Measurements from ENCODE around the gene BEST1. TPM values are rescaled to one million over a fixed set of nuclear protein-coding genes. Genes with fewer than 3 reads are reported as not detected.

Gene BEST1
- total RNA-seq, 5 donors from 2014 or later (not counting 1 experiment from before 2014, with no cell fraction given), result 0.07 to 0.23 (median 0.13) TPM; not detected in 2

DNA sequence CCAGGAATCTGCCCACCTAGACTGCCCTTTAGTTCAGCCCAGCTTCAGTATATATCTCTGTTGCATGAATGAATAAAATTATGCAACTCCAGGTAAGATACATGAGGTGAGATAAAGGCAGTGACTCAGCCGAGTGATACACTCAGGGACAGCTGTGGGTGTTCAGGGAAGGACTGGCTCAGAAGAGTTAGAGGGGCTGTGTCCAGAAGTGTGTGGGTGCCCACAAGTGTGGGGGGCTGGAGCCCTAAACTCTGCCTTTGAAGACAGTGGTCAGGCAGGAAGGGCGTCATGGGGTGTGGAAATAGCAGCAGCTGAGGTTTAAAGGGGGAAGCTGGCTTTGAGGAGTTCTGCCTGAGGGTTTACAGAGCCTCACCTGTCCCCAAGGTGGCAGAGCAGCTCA, 9.0 kb downstream of the BEST1 start:
- Histone ChIP-seq H3K27ac (ENCODE audit: low read length) (no peak overlapping the region), H3K4me1 (ENCODE audit: control insufficient read depth in 1 of 2, extremely low read depth in 1 of 2, insufficient read depth in 2 of 2, low read length in 2 of 2) (peaks cover 13 to 31% of the 10 kb centered on the region in 2 experiments), H3K36me3 (ENCODE audit: control insufficient read depth in 2 of 2, extremely low read depth in 1 of 2, insufficient read depth in 1 of 2, low read length in 1 of 2) (peaks cover 6 to 8% of the 10 kb centered on the region in 2 donors), H3K4me3 (ENCODE audit: control insufficient read depth in 1 of 2, extremely low read depth in 1 of 2, low read length in 1 of 2) (no peak overlapping the region), H3K27me3 (replicated peaks in 1 of 2; ENCODE audit: control insufficient read depth in 2 of 2, extremely low read depth in 1 of 2, insufficient read depth in 2 of 2, low read length in 1 of 2) (peaks cover 0 to 27% of the 10 kb centered on the region in 2 experiments), H3K9me3 (no peaks in the 10 kb centered on the region)
- ATAC-seq (replicated peaks in 1 of 4) (no peak), DNase-seq (peak in 1 of 35 experiments; percentile 10)
- 58% methylated on average over 2 of the region's 2 CpGs for WGBS (ENCODE audit: insufficient coverage)
- peak overlapping the region in 1 of 2 donors; percentile 80 for H3K27ac Mint-ChIP-seq
- peak overlapping the region in 1 of 3 donors; percentile 37 for H3K4me3 Mint-ChIP-seq
- POLR2A ChIA-PET, result no interaction called here
- peaks cover 12% of the 10 kb centered on the region for H3K36me3 Mint-ChIP-seq
- peaks cover 25 to 30% (median 27%) of the 10 kb centered on the region in 3 donors for H3K4me1 Mint-ChIP-seq
- CTCF ChIA-PET, result interaction anchor here (0.6 to 1.2 kb wide), 2 partner anchors 10 to 128 kb away, joined by 3 to 4 read pairs; no protein-coding TSS in a partner anchor
- H3K9me3 Mint-ChIP-seq, result no peaks in the 10 kb centered on the region
- peaks cover 5 to 20% of the 10 kb centered on the region in 2 donors for H3K27me3 Mint-ChIP-seq

DNA sequence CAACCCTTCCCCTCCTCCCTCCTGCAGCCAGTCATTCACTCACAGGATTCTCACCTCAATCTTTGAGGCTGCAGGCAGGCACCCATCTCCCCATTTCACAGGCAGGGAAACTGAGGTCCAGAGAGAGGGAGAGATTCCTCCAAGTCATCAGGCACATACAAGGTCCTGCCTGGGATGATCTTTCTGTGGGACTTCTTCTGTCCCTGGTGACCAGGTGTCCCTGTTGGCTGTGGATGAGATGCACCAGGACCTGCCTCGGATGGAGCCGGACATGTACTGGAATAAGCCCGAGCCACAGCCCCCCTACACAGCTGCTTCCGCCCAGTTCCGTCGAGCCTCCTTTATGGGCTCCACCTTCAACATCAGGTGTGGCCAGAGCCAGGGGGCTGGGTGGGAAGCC, 9.5 kb downstream of the BEST1 start:
- H3K27me3 Mint-ChIP-seq, result peaks cover 5 to 14% of the 10 kb centered on the region in 2 donors
- H3K36me3 Mint-ChIP-seq, result peaks cover 17% of the 10 kb centered on the region
- ATAC-seq (replicated peaks in 1 of 4) (no peak), DNase-seq (peak in 1 of 35 experiments; percentile 12)
- Histone ChIP-seq H3K27ac (ENCODE audit: low read length) (no peak overlapping the region), H3K4me3 (ENCODE audit: control insufficient read depth in 1 of 2, extremely low read depth in 1 of 2, low read length in 1 of 2) (no peak overlapping the region), H3K36me3 (ENCODE audit: control insufficient read depth in 2 of 2, extremely low read depth in 1 of 2, insufficient read depth in 1 of 2, low read length in 1 of 2) (peaks cover 8 to 11% of the 10 kb centered on the region in 2 donors), H3K9me3 (no peaks in the 10 kb centered on the region), H3K27me3 (replicated peaks in 1 of 2; ENCODE audit: control insufficient read depth in 2 of 2, extremely low read depth in 1 of 2, insufficient read depth in 2 of 2, low read length in 1 of 2) (peaks cover 0 to 22% of the 10 kb centered on the region in 2 experiments), H3K4me1 (ENCODE audit: control insufficient read depth in 1 of 2, extremely low read depth in 1 of 2, insufficient read depth in 2 of 2, low read length in 2 of 2) (peaks cover 15 to 31% of the 10 kb centered on the region in 2 experiments)
- no CpG with 5 or more reads among the region's 6 CpGs for WGBS (ENCODE audit: insufficient coverage)
- peaks cover 31 to 36% (median 33%) of the 10 kb centered on the region in 3 donors for H3K4me1 Mint-ChIP-seq
- ChIA-PET CTCF (interaction anchor here in 1 of 2 donors (1.2 kb wide), 1 partner anchor 10 kb away, joined by 4 read pairs; no protein-coding TSS in a partner anchor), POLR2A (no interaction called here)
- H3K27ac Mint-ChIP-seq, result no peak overlapping the region
- peak overlapping the region in 1 of 3 donors; percentile 51 for H3K4me3 Mint-ChIP-seq
- no peaks in the 10 kb centered on the region for H3K9me3 Mint-ChIP-seq

DNA sequence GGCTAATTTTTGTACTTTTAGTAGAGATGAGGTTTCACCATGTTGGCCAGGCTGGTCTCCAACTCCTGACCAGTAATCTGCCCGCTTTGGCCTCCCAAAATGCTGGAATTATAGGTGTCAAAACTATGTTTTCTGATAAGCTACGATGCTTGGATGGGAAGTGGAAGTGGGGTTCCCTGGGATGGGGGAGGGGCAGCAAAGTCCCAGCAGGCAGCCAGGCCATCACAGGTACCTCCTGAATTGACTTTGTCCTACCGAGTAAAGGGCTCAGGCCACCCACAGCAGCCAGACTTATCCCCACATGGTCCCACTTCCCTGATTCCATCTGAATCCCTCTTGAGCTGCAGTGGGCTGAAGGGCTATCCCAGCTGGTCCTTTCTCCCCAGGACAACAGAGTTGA, 10.4 kb downstream of the BEST1 start:
- Histone ChIP-seq H3K4me1 (ENCODE audit: control insufficient read depth in 1 of 2, extremely low read depth in 1 of 2, insufficient read depth in 2 of 2, low read length in 2 of 2) (peaks cover 20 to 30% of the 10 kb centered on the region in 2 experiments), H3K36me3 (ENCODE audit: control insufficient read depth in 2 of 2, extremely low read depth in 1 of 2, insufficient read depth in 1 of 2, low read length in 1 of 2) (peaks cover 8 to 18% of the 10 kb centered on the region in 2 donors), H3K27ac (ENCODE audit: low read length) (no peak overlapping the region), H3K27me3 (replicated peaks in 1 of 2; ENCODE audit: control insufficient read depth in 2 of 2, extremely low read depth in 1 of 2, insufficient read depth in 2 of 2, low read length in 1 of 2) (peaks cover 0 to 14% of the 10 kb centered on the region in 2 experiments), H3K9me3 (no peaks in the 10 kb centered on the region), H3K4me3 (ENCODE audit: control insufficient read depth in 1 of 2, extremely low read depth in 1 of 2, low read length in 1 of 2) (no peak overlapping the region)
- Mint-ChIP-seq H3K4me1 (peaks cover 39 to 41% (median 41%) of the 10 kb centered on the region in 3 donors), H3K27me3 (peaks cover 0 to 8% of the 10 kb centered on the region in 2 donors), H3K36me3 (peaks cover 26% of the 10 kb centered on the region), H3K9me3 (no peaks in the 10 kb centered on the region), H3K4me3 (peak overlapping the region in 1 of 3 donors; percentile 51), H3K27ac (no peak overlapping the region)
- ChIA-PET POLR2A (no interaction called here), CTCF (interaction anchor here in 1 of 2 donors (1.2 kb wide), 1 partner anchor 11 kb away, joined by 4 read pairs; no protein-coding TSS in a partner anchor)
- DNase-seq (peak in 1 of 35 experiments; percentile 5), ATAC-seq (replicated peaks in 1 of 4) (no peak)
- WGBS (ENCODE audit: insufficient coverage), result 81% methylated on average over 2 of the region's 3 CpGs

DNA sequence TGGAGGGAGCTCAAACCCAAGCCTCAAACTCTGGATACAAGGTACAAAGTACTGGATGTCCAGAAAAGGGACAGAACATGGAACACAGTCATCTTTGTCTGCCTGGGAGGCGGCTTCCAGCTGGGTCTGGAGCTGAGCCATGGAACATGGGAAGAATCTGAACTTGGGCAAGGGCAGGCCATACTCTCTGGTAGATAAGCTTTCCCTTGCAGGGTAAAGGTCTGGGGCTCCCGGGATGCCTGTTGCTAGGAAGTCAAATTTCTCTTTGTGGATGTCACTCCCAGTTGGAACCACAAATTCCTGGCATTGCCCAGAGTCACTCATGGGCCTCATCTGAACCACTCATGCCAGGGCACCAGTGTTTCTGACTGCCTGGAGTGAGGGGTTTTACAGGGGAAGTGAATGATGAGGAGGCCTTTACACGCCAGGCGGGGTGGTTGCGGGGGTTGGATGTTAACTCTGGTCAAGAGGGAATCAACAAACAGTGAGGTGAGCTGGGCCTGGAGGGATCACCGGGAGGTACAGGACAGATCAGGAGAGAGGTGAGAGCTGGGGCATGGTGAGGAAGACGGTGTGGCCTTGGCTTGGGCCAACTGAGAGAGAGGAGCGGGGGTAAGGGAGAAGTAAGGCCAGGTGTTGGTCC, 11.5 kb downstream of the BEST1 start:
- H3K36me3 Mint-ChIP-seq, result peaks cover 31% of the 10 kb centered on the region
- no peak overlapping the region for H3K27ac ChIP-seq (ENCODE audit: low read length)
- peak in 1 of 35 experiments; percentile 2 for DNase-seq
- H3K4me3 ChIP-seq (ENCODE audit: control insufficient read depth in 1 of 2, extremely low read depth in 1 of 2, low read length in 1 of 2), result no peak overlapping the region
- CTCF ChIA-PET, result no interaction called here
- H3K4me1 Mint-ChIP-seq, result peaks cover 43 to 48% (median 45%) of the 10 kb centered on the region in 3 donors
- H3K4me1 ChIP-seq (ENCODE audit: control insufficient read depth in 1 of 2, extremely low read depth in 1 of 2, insufficient read depth in 2 of 2, low read length in 2 of 2), result peaks cover 24 to 29% of the 10 kb centered on the region in 2 experiments
- POLR2A ChIA-PET, result interaction anchor here (0.6 to 1.3 kb wide), 2 partner anchors 10 to 11 kb away, joined by 3 to 7 read pairs; no protein-coding TSS in a partner anchor
- H3K36me3 ChIP-seq (ENCODE audit: control insufficient read depth in 2 of 2, extremely low read depth in 1 of 2, insufficient read depth in 1 of 2, low read length in 1 of 2), result peaks cover 8 to 19% of the 10 kb centered on the region in 2 donors
- H3K4me3 Mint-ChIP-seq, result peak overlapping the region in 1 of 3 donors; percentile 51
- peak overlapping the region; percentile 1 to 29 for H3K27ac Mint-ChIP-seq
- ATAC-seq (replicated peaks in 1 of 4), result no peak
- H3K27me3 Mint-ChIP-seq, result no peaks in the 10 kb centered on the region
- H3K27me3 ChIP-seq (replicated peaks in 1 of 2; ENCODE audit: control insufficient read depth in 2 of 2, extremely low read depth in 1 of 2, insufficient read depth in 2 of 2, low read length in 1 of 2), result peaks cover 0 to 2% of the 10 kb centered on the region in 2 experiments
- 96% methylated on average over 7 of the region's 8 CpGs for WGBS (ENCODE audit: insufficient coverage)
- H3K9me3 ChIP-seq, result no peaks in the 10 kb centered on the region
- H3K9me3 Mint-ChIP-seq, result no peaks in the 10 kb centered on the region

DNA sequence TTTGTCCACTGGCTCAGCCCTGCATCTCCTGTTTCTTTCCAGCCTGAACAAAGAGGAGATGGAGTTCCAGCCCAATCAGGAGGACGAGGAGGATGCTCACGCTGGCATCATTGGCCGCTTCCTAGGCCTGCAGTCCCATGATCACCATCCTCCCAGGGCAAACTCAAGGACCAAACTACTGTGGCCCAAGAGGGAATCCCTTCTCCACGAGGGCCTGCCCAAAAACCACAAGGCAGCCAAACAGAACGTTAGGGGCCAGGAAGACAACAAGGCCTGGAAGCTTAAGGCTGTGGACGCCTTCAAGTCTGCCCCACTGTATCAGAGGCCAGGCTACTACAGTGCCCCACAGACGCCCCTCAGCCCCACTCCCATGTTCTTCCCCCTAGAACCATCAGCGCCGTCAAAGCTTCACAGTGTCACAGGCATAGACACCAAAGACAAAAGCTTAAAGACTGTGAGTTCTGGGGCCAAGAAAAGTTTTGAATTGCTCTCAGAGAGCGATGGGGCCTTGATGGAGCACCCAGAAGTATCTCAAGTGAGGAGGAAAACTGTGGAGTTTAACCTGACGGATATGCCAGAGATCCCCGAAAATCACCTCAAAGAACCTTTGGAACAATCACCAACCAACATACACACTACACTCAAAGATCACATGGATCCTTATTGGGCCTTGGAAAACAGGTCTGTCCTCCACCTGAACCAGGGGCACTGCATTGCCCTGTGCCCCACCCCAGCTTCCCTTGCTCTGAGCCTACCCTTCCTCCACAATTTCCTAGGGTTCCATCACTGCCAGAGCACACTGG, 12.3 kb downstream of the BEST1 start:
- Histone ChIP-seq H3K4me1 (ENCODE audit: control insufficient read depth in 1 of 2, extremely low read depth in 1 of 2, insufficient read depth in 2 of 2, low read length in 2 of 2) (peaks cover 24 to 29% of the 10 kb centered on the region in 2 experiments), H3K4me3 (ENCODE audit: control insufficient read depth in 1 of 2, extremely low read depth in 1 of 2, low read length in 1 of 2) (no peak overlapping the region), H3K9me3 (no peaks in the 10 kb centered on the region), H3K36me3 (ENCODE audit: control insufficient read depth in 2 of 2, extremely low read depth in 1 of 2, insufficient read depth in 1 of 2, low read length in 1 of 2) (peaks cover 8 to 19% of the 10 kb centered on the region in 2 donors), H3K27ac (ENCODE audit: low read length) (no peak overlapping the region), H3K27me3 (replicated peaks in 1 of 2; ENCODE audit: control insufficient read depth in 2 of 2, extremely low read depth in 1 of 2, insufficient read depth in 2 of 2, low read length in 1 of 2) (no peaks in the 10 kb centered on the region)
- no peaks in the 10 kb centered on the region for H3K27me3 Mint-ChIP-seq
- peak overlapping the region; percentile 11 to 77 for H3K27ac Mint-ChIP-seq
- peak overlapping the region in 1 of 3 donors; percentile 93 for H3K4me3 Mint-ChIP-seq
- peaks cover 32% of the 10 kb centered on the region for H3K36me3 Mint-ChIP-seq
- no peaks in the 10 kb centered on the region for H3K9me3 Mint-ChIP-seq
- H3K4me1 Mint-ChIP-seq, result peaks cover 43 to 48% (median 45%) of the 10 kb centered on the region in 3 donors
- ATAC-seq (replicated peaks in 1 of 4), result no peak
- POLR2A ChIA-PET, result interaction anchor here (0.5 to 1.3 kb wide), 5 partner anchors 10 to 161 kb away, joined by 3 to 7 read pairs (median 3); no protein-coding TSS in a partner anchor
- 88% methylated on average over 6 of the region's 12 CpGs for WGBS (ENCODE audit: insufficient coverage)
- CTCF ChIA-PET, result no interaction called here
- DNase-seq, result peak in 2 of 35 experiments; percentile 24

DNA sequence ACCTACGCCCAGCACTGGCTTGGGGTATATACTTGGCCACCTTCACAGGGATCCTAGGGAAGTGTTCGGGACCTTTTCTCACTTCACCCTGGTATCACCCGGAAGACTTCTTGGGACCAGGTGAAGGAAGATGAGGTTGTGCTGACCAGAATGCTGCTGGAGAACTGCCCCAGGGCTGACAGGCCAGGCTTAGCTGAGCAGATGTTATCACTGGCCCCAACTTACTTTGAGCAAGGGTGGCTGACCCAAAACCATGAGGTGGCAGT, 12.8 kb downstream of the BEST1 start:
- 80% methylated on average over 1 of the region's 3 CpGs for WGBS (ENCODE audit: insufficient coverage)
- Mint-ChIP-seq H3K36me3 (peaks cover 32% of the 10 kb centered on the region), H3K27ac (peak overlapping the region; percentile 11 to 77), H3K27me3 (no peaks in the 10 kb centered on the region), H3K9me3 (no peaks in the 10 kb centered on the region), H3K4me3 (peak overlapping the region in 1 of 3 donors; percentile 93), H3K4me1 (peaks cover 44 to 48% (median 45%) of the 10 kb centered on the region in 3 donors)
- H3K9me3 ChIP-seq, result no peaks in the 10 kb centered on the region
- H3K27me3 ChIP-seq (replicated peaks in 1 of 2; ENCODE audit: control insufficient read depth in 2 of 2, extremely low read depth in 1 of 2, insufficient read depth in 2 of 2, low read length in 1 of 2), result no peaks in the 10 kb centered on the region
- no peak overlapping the region for H3K4me3 ChIP-seq (ENCODE audit: control insufficient read depth in 1 of 2, extremely low read depth in 1 of 2, low read length in 1 of 2)
- H3K36me3 ChIP-seq (ENCODE audit: control insufficient read depth in 2 of 2, extremely low read depth in 1 of 2, insufficient read depth in 1 of 2, low read length in 1 of 2), result peaks cover 8 to 19% of the 10 kb centered on the region in 2 donors
- peaks cover 24 to 32% of the 10 kb centered on the region in 2 experiments for H3K4me1 ChIP-seq (ENCODE audit: control insufficient read depth in 1 of 2, extremely low read depth in 1 of 2, insufficient read depth in 2 of 2, low read length in 2 of 2)
- DNase-seq, result peak in 3 of 35 experiments; percentile 18 to 45 (median 25)
- POLR2A ChIA-PET, result interaction anchor here (0.5 to 1.6 kb wide), 5 partner anchors 10 to 878 kb away, joined by 3 to 7 read pairs (median 3); no protein-coding TSS in a partner anchor
- CTCF ChIA-PET, result interaction anchor here in 1 of 2 donors (6.5 kb wide), 1 partner anchor 119 kb away, joined by 36 read pairs; no protein-coding TSS in a partner anchor
- no peak overlapping the region for H3K27ac ChIP-seq (ENCODE audit: low read length)
- no peak for ATAC-seq (replicated peaks in 1 of 4)
